ENCODE measurements around the gene CDV3.

The CDV3 gene

GRCh38 chr3:133606342-133606741 lies 32.9 kb downstream of the CDV3 start:
- no peak for DNase-seq (ENCODE audit: low read depth, low spot score)

- no peak for DNase-seq (ENCODE audit: low read depth, low spot score)
Observed at GRCh38 chr3:133606902-133607301, 33.4 kb downstream of the CDV3 start.

GRCh38 chr3:133607816-133608215 lies 34.3 kb downstream of the CDV3 start:
- no peak for DNase-seq (ENCODE audit: low read depth, low spot score)

GRCh38 chr3:133608388-133608787 lies 34.9 kb downstream of the CDV3 start:
- no peak for DNase-seq (ENCODE audit: low read depth, low spot score)

DNA sequence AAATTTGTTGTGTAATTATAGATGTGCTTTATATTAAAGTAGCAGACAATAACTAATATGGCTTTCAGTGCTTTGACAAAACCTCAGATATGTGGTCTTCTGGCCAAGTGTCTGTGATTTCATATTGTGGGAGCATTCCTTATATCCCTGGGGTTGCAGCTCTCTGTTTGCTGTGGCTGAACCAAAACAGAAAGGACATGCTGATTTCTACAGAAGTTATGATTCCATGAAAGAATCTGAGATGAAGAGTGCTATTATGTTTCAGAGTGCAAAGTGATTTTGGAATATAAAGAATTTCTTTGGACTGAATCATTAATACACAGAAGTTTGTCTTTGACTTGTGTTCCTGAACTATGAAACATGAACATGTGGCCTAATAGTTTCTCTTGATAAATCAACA lies 36.5 kb downstream of the CDV3 start:
- no peak for DNase-seq (ENCODE audit: low read depth, low spot score)

GRCh38 chr3:133611534-133611933 lies 38.0 kb downstream of the CDV3 start:
- no peak for DNase-seq (ENCODE audit: low read depth, low spot score)

DNA sequence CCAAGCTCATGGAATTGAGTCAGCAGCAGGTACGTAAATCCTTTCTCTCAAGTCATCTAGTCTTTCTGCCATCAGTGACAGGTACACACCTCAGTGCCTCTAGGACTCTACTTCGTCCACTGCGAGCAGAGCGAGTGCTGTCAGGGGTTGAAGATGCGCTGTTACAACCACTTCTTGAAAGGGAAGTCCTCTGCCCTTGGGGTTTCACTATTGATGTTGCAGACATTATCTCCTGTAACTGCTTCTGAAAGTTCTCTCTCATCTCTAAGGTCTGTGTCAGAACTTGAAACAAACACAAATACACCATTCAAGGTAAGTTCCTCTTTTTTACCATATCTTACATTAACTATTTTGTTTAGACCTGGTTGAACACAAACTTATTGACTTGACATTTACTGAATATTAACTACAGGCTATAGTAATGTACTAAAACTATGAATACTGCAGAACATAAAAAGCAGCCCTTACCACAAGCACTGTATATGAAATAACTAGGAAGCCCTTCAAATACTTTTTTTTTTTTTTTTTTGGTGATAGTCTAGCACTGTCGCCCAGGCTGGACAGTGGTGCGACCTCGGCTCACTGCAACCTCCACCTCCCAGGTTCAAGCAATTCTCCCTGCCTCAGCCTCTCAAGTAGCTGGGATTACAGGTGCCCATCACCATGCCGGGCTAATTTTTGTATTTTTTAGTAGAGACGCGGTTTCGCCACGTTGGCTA lies 46.7 kb downstream of the CDV3 start:
- no peak for DNase-seq (ENCODE audit: low read depth, low spot score)

GRCh38 chr3:133627789-133628188 lies 54.3 kb downstream of the CDV3 start:
- no peak for DNase-seq (ENCODE audit: low read depth, low spot score)

DNA sequence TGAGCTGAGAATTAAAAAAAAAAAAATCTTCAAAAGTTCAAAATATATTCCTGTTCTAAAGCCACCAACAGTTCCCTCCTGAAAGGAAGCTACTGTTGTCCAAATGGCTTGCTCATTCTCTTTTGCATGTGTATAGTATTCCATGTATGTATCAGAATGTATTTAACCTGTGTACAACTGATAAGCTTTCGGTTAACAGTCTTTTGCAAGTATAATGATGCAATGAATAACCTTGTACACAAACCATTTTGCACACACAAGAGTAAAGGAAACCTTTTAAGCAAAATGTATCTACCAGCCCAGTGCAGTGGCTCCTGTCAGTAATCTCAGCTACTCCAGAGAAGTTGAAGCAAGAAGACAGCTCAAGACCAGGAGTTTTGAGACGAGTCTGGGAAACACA lies 55.7 kb downstream of the CDV3 start:
- DNase-seq (ENCODE audit: low read depth, low spot score), result no peak

- DNase-seq (ENCODE audit: low read depth, low spot score), result no peak
Observed at GRCh38 chr3:133633439-133633838, 60.0 kb downstream of the CDV3 start.
